ENCODE measurements around the gene TEX19.

DNA sequence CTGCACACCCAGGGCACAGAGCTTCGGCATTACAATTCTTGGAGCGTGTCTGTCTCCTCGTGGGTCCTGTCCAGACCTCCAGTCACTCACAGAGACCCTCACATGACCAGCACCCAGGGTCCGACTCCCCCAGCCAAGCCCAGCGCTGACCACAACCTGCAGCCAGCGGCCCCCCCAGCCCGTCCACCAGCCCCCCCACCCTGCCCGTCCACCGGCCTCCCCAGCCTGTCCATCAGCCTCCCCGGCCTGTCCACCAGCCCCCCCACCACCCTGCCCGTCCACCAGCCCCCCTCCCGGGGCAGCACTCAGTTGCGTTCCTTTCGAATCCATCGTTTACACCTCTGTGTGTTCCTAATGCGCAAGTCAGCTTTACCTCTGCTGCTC is 31.3 kb upstream of the TEX19 start:
- TF ChIP-seq RARB (CRISPR knock-in tag; IDR thresholded peaks at IDR 0.05) (no peak), TOX (CRISPR knock-in tag; IDR thresholded peaks at IDR 0.05; ENCODE audit: borderline replicate concordance) (no peak), GLIS3 (CRISPR knock-in tag; IDR thresholded peaks at IDR 0.05) (no peak), OSR1 (CRISPR knock-in tag; IDR thresholded peaks at IDR 0.05) (no peak), ZC3H10 (CRISPR knock-in tag; IDR thresholded peaks at IDR 0.05) (no peak), ZNF565 (CRISPR knock-in tag; conservative IDR thresholded peaks at IDR 0.05; ENCODE audit: low read depth) (no peak)
- TF ChIP-seq, protein P1, sequence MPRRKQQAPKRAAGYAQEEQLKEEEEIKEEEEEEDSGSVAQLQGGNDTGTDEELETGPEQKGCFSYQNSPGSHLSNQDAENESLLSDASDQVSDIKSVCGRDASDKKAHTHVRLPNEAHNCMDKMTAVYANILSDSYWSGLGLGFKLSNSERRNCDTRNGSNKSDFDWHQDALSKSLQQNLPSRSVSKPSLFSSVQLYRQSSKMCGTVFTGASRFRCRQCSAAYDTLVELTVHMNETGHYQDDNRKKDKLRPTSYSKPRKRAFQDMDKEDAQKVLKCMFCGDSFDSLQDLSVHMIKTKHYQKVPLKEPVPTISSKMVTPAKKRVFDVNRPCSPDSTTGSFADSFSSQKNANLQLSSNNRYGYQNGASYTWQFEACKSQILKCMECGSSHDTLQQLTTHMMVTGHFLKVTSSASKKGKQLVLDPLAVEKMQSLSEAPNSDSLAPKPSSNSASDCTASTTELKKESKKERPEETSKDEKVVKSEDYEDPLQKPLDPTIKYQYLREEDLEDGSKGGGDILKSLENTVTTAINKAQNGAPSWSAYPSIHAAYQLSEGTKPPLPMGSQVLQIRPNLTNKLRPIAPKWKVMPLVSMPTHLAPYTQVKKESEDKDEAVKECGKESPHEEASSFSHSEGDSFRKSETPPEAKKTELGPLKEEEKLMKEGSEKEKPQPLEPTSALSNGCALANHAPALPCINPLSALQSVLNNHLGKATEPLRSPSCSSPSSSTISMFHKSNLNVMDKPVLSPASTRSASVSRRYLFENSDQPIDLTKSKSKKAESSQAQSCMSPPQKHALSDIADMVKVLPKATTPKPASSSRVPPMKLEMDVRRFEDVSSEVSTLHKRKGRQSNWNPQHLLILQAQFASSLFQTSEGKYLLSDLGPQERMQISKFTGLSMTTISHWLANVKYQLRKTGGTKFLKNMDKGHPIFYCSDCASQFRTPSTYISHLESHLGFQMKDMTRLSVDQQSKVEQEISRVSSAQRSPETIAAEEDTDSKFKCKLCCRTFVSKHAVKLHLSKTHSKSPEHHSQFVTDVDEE (CRISPR knock-in tag; IDR thresholded peaks at IDR 0.05), result no peak
- TF ChIP-seq, protein P2, sequence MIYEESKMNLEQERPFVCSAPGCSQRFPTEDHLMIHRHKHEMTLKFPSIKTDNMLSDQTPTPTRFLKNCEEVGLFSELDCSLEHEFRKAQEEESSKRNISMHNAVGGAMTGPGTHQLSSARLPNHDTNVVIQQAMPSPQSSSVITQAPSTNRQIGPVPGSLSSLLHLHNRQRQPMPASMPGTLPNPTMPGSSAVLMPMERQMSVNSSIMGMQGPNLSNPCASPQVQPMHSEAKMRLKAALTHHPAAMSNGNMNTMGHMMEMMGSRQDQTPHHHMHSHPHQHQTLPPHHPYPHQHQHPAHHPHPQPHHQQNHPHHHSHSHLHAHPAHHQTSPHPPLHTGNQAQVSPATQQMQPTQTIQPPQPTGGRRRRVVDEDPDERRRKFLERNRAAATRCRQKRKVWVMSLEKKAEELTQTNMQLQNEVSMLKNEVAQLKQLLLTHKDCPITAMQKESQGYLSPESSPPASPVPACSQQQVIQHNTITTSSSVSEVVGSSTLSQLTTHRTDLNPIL (CRISPR knock-in tag; IDR thresholded peaks at IDR 0.05; ENCODE audit: low read depth), result no peak
- TF ChIP-seq, protein P3, sequence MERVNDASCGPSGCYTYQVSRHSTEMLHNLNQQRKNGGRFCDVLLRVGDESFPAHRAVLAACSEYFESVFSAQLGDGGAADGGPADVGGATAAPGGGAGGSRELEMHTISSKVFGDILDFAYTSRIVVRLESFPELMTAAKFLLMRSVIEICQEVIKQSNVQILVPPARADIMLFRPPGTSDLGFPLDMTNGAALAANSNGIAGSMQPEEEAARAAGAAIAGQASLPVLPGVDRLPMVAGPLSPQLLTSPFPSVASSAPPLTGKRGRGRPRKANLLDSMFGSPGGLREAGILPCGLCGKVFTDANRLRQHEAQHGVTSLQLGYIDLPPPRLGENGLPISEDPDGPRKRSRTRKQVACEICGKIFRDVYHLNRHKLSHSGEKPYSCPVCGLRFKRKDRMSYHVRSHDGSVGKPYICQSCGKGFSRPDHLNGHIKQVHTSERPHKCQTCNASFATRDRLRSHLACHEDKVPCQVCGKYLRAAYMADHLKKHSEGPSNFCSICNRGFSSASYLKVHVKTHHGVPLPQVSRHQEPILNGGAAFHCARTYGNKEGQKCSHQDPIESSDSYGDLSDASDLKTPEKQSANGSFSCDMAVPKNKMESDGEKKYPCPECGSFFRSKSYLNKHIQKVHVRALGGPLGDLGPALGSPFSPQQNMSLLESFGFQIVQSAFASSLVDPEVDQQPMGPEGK (CRISPR knock-in tag; IDR thresholded peaks at IDR 0.05; ENCODE audit: borderline replicate concordance), result no peak

Measured in SK-N-SH treated with all-trans-retinoic acid at 6 μM for 48 hours (cell line).